ENCODE data around the gene SPTBN5.

Gene SPTBN5

DNA sequence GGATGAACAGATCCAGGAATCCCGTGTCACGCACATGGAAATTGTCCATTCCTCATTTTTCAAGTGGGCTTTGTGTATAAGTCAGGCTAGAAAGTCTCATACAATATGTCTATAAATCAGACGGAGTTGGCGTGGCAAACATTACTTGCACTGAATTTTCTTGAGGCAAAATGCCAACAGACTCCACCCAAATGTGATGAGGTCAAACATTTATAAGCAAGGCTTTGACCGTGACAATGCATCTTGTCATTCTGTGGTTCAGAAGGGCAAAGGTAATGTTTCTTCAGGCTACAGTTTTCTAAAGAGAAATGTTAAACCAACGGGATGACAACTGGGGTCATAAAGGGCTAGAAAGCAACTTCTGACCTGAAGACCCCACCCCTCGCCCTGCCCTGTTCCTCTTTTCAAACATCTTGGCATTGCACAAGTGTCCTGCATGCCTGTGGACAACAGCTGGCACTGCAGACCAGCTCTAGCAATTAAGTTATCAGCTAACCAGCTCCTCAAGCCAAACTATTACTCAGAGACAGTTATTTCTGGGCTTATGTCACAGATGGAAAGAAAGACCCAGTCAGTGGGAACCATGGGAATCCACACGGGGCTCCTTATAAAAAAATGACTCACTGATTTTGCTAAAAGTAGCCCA, 36.5 kb upstream of the SPTBN5 start:
- TF ChIP-seq TAF1 (IDR thresholded peaks at IDR 0.05; ENCODE audit: borderline replicate concordance, insufficient read depth, low read length) (no peak), REST (IDR thresholded peaks at IDR 0.05; ENCODE audit: insufficient read depth in 1 of 2, low read depth in 2 of 2, low read length in 2 of 2) (no peak), SIN3A (IDR thresholded peaks at IDR 0.05; ENCODE audit: borderline replicate concordance, insufficient read depth, low read length) (no peak), FOXP2 (optimal IDR thresholded peaks at IDR 0.05; ENCODE audit: borderline replicate concordance, extremely low read depth, extremely low read length, insufficient read depth) (no peak), POLR2AphosphoS5 (IDR thresholded peaks at IDR 0.05; ENCODE audit: low read depth, low read length) (no peak)

- no peak for TF ChIP-seq REST (IDR thresholded peaks at IDR 0.05; ENCODE audit: insufficient read depth in 1 of 2, low read depth in 2 of 2, low read length in 2 of 2)
- no peak for TF ChIP-seq SIN3A (IDR thresholded peaks at IDR 0.05; ENCODE audit: borderline replicate concordance, insufficient read depth, low read length)
Observed at GRCh38 chr15:41928637-41929620, 35.1 kb upstream of the SPTBN5 start.

DNA sequence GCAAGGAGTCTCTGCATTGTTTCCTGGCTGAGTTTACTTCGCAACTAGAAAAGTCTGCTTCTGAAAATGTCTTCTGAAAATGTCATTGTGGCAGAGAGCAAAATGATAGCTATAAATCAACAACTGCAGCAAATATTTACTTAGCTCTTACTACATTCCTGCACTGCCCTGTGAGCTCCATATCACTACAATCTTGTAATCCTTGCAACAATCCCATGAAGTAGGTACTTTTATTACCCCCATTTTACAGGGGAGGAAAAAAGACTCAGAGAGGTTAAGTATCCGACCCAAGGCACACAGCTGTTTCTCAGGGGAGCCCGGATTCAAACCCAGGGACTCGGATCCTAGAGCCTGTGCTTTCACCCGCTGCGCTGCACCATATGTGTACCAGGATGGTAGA, 34.2 kb upstream of the SPTBN5 start:
- TF ChIP-seq SIN3A (IDR thresholded peaks at IDR 0.05; ENCODE audit: borderline replicate concordance, insufficient read depth, low read length) (no peak), FOXP2 (optimal IDR thresholded peaks at IDR 0.05; ENCODE audit: borderline replicate concordance, extremely low read depth, extremely low read length, insufficient read depth) (no peak), REST (IDR thresholded peaks at IDR 0.05; ENCODE audit: insufficient read depth in 1 of 2, low read depth in 2 of 2, low read length in 2 of 2) (no peak), POLR2AphosphoS5 (IDR thresholded peaks at IDR 0.05; ENCODE audit: low read depth, low read length) (no peak), TAF1 (IDR thresholded peaks at IDR 0.05; ENCODE audit: borderline replicate concordance, insufficient read depth, low read length) (no peak)

- TF ChIP-seq POLR2AphosphoS5 (IDR thresholded peaks at IDR 0.05; ENCODE audit: low read depth, low read length) (no peak), SIN3A (IDR thresholded peaks at IDR 0.05; ENCODE audit: borderline replicate concordance, insufficient read depth, low read length) (no peak), REST (IDR thresholded peaks at IDR 0.05; ENCODE audit: insufficient read depth in 1 of 2, low read depth in 2 of 2, low read length in 2 of 2) (no peak), TAF1 (IDR thresholded peaks at IDR 0.05; ENCODE audit: borderline replicate concordance, insufficient read depth, low read length) (no peak), FOXP2 (optimal IDR thresholded peaks at IDR 0.05; ENCODE audit: borderline replicate concordance, extremely low read depth, extremely low read length, insufficient read depth) (no peak)
Observed at GRCh38 chr15:41927536-41927935, 33.7 kb upstream of the SPTBN5 start.
